ENCODE results near the gene FAT2. TPM values are rescaled to one million over a fixed set of nuclear protein-coding genes. Genes with fewer than 3 reads are reported as not detected.

FAT2 gene
- polyA plus RNA-seq, 4 donors, result 5.7 to 11.0 (median 6.7) TPM

- no peak for DNase-seq (ENCODE audit: low read depth in 4 of 4, low spot score in 2 of 4)
Measured at GRCh38 chr5:151556806-151557205, 34.3 kb downstream of the FAT2 start.

- no peak for DNase-seq (ENCODE audit: low read depth in 4 of 4, low spot score in 2 of 4)
Measured at GRCh38 chr5:151555760-151556576, 35.2 kb downstream of the FAT2 start.

GRCh38 chr5:151553695-151554094, 37.4 kb downstream of the FAT2 start:
- DNase-seq (ENCODE audit: low read depth in 4 of 4, low spot score in 2 of 4), result no peak

GRCh38 chr5:151553130-151553670, 37.9 kb downstream of the FAT2 start:
- DNase-seq (ENCODE audit: low read depth in 4 of 4, low spot score in 2 of 4), result no peak

GRCh38 chr5:151551985-151552384, 39.1 kb downstream of the FAT2 start:
- DNase-seq (ENCODE audit: low read depth in 4 of 4, low spot score in 2 of 4), result no peak

- no peak for DNase-seq (ENCODE audit: low read depth in 4 of 4, low spot score in 2 of 4)
Measured at GRCh38 chr5:151550146-151550545, 41.0 kb downstream of the FAT2 start.

- no peak for DNase-seq (ENCODE audit: low read depth in 4 of 4, low spot score in 2 of 4)
Measured at GRCh38 chr5:151549713-151550112, 41.4 kb downstream of the FAT2 start.

GRCh38 chr5:151547364-151547763, 43.8 kb downstream of the FAT2 start:
- DNase-seq (ENCODE audit: low read depth in 4 of 4, low spot score in 2 of 4), result no peak

- DNase-seq (ENCODE audit: low read depth in 4 of 4, low spot score in 2 of 4), result no peak
Measured at GRCh38 chr5:151541571-151541970, 49.6 kb downstream of the FAT2 start.

Other genes starting within 250 kb of the FAT2 start
- 10 to 100 TPM in 1 of 4 donors, 1 to 10 TPM in 3; 4.7 to 12.7 (median 7.5) TPM for gene SLC36A2, start 243.8 kb downstream of the FAT2 start, polyA plus RNA-seq (ENCODE audit: insufficient read length in 4 of 4)
- 10 to 100 TPM in 1 of 4 donors, 1 to 10 TPM in 3; 6.6 to 10.9 (median 8.0) TPM for gene SLC36A1, start 143.7 kb downstream of the FAT2 start, polyA plus RNA-seq (ENCODE audit: insufficient read length in 4 of 4)
- gene SPARC, start 95.6 kb upstream of the FAT2 start, polyA plus RNA-seq (ENCODE audit: insufficient read length in 4 of 4), result 1,000 to 10,000 TPM; 2,008 to 2,551 (median 2,286) TPM
- 100 to 1,000 TPM; 103 to 128 (median 116) TPM for gene ATOX1, start 167.3 kb upstream of the FAT2 start, polyA plus RNA-seq (ENCODE audit: insufficient read length in 4 of 4)
- gene G3BP1, start 180.6 kb upstream of the FAT2 start, polyA plus RNA-seq (ENCODE audit: insufficient read length in 4 of 4), result 100 to 1,000 TPM; 147 to 167 (median 156) TPM

All from left renal cortex interstitium (tissue), 4 donors.